SKM-1 (cell line): ENCODE data around the gene ANXA11.
A peak's percentile ranks its signal among the peaks of the same experiment; 100 is the strongest.
"Not testable (repeated sequence)": the region's sequence is repeated elsewhere in the genome, so short reads cannot be mapped to it uniquely, and the experiment has no call there.

Experiments
- DNase-seq: peaks from one replicate; lab custom pipeline; 2025; ENCODE audit not compliant: unreplicated experiment; lab: John Stamatoyannopoulos, UW

The ANXA11 gene

DNA sequence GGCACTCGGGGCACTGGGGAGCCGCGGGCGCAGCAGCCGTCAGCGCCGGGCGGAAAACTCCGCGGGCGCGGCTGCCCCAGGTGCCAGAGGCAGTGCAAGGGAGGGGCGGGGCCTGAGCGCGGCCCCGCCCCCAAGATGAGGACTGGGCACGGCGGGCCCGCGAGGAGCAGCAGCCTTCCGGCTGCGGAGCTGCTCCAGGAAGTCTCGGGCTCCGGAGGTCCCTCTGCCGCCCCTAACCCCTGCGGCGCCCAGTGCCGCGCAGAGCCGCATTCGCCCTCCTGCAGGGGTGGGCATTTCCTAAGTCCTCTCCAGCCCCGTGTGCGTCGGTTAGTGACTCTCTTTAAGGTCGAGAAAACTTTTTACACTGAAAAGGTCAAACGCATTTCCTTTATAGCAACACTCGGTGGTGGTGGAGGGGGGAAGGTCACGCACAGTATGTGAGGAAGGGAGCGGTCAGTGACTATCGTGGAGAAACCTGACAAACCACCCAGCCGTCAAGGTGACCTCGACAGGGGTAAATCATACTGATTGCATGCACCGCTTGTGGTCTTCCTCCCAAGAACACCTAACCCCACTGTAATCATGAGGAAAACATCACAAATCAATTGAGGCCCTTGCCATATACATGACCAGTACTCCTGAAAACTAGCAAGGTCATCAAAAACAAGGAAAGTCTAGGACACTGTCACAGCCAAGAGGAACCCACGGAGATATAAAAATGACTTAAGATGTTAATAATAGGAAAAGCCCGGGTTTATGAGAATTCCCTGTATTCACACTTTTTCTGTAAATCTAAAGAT, at the start of gene ANXA11:
ANXA11 (minus strand) TSS at position 61 of the 800 bp plus-strand sequence. CDS start 32,676 bp downstream, outside the sequence.
- peak; percentile 82 for DNase-seq

DNA sequence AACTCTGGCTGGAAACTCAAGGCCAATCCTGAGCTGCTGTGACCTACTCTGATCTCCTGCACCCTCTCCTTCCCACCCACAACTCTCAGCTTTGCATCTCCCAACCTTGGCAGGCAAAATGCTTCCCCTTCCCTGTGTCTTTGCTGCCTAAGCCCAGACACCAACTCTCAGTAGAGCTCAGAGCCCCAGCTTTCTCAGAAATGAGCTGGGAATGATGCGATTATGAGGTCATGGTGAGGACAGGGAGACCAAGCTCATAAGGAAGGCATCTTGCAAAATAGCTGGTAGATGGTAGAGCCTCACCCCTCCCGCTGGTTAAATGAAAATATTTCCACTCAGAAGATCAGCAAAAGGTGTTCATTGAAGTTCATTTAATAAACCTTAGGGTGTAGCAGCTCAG, 49.4 kb upstream of the ANXA11 start:
- not testable (repeated sequence) for DNase-seq

GRCh38 chr10:80253963-80254271, 48.6 kb upstream of the ANXA11 start:
- not testable (repeated sequence) for DNase-seq

DNA sequence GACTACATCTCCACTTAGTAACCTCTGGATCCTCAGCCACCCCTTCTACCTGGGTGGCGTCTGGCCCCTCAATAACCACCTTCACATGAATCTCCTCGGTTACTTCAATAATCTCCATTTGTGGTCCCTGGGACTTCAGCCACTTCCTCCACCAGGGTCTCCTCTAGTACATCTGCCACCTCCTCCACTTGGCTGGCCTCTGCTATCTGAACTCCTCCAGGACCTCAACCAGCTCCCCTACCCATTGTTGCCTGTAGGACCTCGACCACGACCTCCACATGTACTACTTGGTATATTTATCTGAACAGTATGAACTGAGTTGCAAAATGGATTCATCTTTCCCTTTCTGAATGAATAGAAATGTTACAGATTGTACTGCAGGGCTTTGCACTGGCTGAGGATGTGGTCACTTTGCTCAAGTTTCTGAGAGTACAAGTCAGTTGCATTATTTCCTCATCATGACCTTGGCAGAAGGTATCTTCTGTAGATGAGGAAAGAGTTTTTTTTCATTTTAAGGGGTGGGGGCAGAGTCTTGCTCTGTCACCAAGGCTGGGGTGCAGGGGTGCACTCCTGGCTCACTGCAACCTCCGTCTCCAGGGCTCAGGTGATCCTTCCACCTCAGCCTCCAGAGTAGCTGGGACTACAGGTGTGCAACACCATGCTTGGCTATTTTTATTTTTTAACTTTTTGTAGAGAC, 48.1 kb upstream of the ANXA11 start:
- DNase-seq = peak; percentile 89

DNA sequence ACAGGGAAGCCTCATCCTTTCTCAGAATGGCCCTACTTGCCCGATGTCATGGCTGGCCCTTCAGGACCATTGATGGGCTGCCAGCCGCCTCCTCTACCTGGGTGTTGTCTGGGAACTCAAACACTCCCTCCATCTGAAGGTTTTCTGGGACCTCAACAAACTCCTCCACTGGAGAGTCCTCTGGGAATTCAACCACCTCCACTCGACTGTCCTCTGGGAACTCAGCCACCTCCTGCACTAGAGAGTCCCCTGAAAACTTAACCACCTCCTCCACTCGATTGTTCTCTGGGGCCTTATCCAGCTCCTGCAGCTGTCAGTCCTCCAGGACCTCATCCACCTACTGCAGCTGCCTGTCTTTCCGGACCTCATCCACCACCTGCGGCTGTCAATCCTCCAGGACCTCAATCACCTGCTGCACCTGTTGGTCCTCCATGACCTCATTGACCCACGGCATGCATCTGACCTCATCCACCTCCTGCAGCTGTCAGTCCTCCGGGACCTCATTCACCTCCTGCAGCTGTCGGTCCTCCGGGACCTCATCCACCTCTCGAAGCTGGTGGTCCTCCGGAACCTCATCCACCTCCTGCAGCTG, 47.1 kb upstream of the ANXA11 start:
- DNase-seq = no peak

DNA sequence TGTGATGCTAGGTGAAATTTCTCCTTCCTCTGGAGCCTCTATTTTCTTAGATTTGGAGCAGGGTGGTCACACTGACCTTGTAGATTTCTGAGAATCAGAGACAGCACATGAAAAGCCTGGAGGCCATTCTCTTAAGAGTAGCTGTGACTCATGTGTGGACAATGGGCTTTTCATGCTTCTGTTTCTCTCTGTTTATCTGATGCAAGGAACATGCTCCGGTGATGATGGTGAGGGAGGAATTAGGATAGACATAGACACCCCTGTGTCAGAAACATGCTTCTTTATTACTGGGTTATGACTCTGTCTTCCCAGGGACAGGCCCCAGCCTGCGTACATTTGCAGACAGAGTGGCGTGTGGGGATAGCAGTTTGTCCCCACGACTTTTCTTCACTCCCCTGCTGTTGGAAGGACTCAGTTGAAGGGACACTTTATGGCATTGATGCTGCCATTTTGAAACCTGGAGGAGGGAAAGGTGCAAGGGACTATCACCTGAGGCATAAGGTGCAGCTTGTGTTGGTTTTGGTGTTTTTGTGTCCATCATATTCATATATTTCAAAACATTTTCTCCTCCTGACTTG, 46.5 kb upstream of the ANXA11 start:
- DNase-seq = not testable (repeated sequence)

DNA sequence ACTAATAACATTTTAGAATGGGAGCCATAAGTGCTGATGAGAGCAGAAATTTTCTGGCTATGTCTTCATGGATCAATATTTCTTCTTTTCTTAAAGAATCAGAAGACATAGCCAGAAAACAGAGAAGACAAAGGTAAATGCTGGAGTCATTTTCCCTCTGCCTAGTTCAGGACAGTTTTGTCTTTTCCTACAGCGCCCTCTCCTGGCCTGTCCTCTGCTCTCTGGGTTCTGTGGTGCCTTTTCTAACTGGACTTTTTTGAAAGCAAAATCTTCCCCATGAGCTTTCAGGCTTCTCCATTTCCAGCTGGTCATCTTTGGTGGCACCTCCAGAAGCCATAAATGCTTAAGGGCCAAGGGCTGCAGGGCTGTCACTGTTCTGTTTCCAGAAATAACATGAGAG, 45.1 kb upstream of the ANXA11 start:
- DNase-seq = not testable (repeated sequence)

GRCh38 chr10:80249906-80250305, 44.6 kb upstream of the ANXA11 start:
- not testable (repeated sequence) for DNase-seq

DNA sequence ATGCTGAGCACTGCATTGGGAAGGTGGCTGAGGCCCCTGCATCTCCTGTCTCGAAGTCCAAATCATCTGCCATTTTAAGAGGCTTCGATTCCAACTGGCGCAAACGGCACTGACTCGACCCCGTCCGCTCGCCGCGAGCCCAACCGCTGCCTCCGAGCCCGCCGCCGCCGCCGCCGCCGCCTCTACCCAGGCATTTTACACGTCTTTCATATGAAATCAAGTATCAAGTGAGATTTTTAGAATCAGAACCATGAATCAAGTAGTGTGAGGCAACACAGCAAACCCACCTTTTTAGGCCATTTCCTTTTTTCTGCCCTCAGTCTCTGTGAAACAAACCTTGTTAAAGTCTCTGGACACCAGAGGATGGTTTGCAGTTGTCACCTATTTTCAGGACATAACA, 42.3 kb upstream of the ANXA11 start:
- DNase-seq = not testable (repeated sequence)

DNA sequence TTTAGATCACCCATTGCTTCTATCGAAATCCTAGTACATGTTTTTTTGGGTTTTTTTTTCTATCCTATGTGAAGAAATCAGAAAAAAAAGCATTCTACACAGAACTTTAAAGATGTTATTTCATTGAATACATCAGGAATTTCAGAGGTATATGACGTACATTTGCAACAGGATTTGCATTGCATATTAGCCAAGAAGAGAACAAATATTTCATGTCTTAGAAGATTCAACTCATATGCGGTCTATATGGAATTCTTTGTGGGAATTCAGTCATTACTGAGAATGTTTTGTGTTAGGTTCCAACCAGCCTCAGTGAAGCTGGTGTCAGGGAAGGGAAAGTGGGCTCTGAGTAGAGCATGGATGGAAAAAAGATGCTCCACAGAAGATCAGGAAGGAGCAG, 39.0 kb upstream of the ANXA11 start:
- not testable (repeated sequence) for DNase-seq

GRCh38 chr10:80242341-80242740, 37.0 kb upstream of the ANXA11 start:
- DNase-seq = not testable (repeated sequence)

DNA sequence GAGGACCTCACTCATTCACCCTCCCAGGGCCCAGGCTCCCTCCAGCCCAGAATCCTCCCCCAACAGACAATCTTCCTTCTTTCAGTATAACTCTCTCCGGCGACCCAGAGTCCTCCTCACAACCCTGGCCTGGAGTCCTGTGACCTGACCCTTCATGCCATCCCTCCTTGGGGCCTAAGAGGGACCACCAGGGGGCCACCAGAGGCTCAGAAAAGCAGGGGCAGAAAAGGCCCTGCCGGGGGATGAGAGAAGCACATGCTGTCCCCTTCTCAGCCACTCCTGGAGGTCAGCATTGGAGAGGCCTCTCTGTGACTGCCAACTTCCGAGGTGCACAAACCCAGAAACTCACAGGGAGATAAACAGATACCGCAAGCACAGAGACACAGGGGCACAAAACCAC, 31.1 kb upstream of the ANXA11 start:
- not testable (repeated sequence) for DNase-seq

DNA sequence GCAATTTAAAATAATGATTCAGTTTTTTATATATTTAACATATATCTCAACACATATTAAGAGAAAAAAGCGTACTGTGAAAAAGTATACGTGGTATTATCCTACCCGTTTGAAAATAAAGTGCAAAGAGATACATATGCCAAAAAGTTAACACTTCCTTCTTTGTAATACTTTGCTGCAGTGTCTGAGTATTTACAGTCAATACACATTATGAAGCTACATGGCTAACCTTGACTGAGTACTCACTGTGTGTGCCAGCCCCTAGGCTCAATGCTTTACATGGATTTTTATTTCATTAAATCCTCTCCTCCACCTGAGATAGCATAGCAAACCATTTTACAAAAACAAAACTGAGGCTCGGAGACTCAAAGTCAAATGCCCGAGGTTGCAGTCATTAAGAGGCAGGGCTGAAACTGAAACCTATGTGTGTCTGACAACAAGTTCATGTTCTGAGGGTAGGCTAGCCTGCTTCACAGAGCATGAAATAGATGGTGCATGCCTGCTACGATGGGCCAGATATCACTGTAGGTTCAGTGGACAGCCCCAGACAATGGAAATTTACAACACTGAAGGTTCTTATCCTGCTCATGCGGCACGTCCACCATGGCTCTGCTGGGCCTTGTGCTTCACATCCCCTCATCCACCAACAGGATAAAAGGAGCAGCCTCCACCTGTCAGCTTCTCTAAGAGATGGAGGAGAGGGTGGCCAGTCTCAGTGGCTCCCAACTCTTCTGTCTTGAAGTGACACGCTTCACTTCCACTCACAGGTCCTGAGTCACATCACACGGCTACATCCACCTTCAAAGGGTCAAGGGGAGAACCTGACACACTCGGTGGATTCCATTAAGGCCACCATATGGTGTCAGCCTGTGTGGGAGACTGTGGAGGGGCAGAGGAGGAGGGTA, 29.2 kb upstream of the ANXA11 start:
- DNase-seq = not testable (repeated sequence)

GRCh38 chr10:80233871-80234270, 28.5 kb upstream of the ANXA11 start:
- not testable (repeated sequence) for DNase-seq

- not testable (repeated sequence) for DNase-seq
These were observed 21.4 kb upstream of the ANXA11 start for GRCh38 chr10:80226723-80227122.

DNA sequence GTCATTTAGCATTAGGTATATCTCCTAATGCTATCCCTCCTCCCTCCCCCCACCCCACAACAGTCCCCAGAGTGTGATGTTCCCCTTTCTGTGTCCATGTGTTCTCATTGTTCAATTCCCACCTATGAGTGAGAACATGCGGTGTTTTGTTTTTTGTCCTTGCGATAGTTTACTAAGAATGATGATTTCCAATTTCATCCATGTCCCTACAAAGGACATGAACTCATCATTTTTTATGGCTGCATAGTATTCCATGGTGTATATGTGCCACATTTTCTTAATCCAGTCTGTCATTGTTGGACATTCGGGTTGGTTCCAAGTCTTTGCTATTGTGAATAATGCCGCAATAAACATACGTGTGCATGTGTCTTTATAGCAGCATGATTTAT, 17.7 kb upstream of the ANXA11 start:
- not testable (repeated sequence) for DNase-seq

GRCh38 chr10:80218878-80219277, 13.5 kb upstream of the ANXA11 start:
- DNase-seq = not testable (repeated sequence)

DNA sequence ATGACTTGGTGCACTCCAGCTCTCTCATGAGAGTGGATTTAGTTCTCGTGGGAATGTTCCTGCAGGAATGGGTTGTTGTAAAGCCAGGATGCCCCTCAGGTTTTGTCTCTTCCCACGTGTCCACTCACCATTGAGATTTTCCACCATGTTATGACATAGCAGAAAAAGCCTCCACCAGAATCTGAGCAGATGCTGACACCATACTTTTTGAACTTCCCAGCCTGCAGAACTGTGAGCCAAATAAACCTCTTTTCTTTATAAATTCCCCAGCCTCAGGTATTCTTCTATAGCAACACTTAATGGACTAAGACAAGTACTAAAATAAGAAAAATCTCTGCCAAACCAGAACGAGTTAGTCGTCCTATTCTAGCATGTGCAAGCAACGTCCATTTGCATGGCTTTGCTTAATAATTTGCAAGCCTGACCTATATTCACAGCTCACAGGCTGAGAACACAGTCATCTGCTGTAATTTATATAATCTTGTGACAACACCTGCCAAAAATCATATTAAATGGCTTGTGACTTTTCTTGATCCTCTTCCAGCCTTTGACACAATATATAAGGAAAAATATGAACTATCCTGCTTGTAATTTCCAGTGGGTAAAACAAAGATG, 9.1 kb upstream of the ANXA11 start:
- DNase-seq = not testable (repeated sequence)

DNA sequence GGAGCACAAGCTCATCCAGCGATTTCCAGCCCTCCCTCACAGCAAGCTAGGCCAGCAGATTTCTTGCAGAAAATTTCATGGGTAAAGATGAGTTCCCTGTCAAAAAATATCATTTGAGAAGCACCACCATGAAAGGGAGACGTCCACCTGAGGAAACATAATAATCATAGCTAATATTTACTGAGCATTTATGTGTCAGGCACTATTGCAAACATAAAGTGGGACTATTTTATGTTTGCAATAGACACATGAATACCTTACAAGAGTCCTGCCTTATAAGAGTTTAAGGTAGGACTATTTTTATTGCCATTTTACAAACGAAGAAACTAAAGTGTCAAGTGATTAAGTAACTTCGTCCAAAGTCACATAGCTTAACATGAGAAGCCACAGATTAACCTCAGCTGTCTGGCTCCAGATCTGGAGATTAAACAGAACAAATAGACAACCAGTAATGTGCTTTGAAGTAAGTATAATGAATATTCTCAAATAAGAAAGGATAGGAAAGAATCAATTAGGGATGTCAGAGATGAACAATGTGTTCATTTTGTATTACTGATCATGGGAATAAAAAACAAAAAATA, 7.3 kb upstream of the ANXA11 start:
- DNase-seq = not testable (repeated sequence)

- DNase-seq = no peak
These were observed 6.4 kb upstream of the ANXA11 start for GRCh38 chr10:80211786-80212185.
